HG02870 (cell line): Measurements from ENCODE around the gene GGN.
"Not testable (repeated sequence)": the region's sequence is repeated elsewhere in the genome, so short reads cannot be mapped to it uniquely, and the experiment has no call there.

ENCODE experiments used
- ATAC-seq: cut with Tn5 transposase; IDR thresholded peaks from one replicate; pipeline ENCODE4 v1.9.1; 2021; ENCODE audit warnings: mild to moderate bottlenecking, moderate library complexity; ENCODE audit not compliant: unreplicated experiment

The GGN gene

DNA sequence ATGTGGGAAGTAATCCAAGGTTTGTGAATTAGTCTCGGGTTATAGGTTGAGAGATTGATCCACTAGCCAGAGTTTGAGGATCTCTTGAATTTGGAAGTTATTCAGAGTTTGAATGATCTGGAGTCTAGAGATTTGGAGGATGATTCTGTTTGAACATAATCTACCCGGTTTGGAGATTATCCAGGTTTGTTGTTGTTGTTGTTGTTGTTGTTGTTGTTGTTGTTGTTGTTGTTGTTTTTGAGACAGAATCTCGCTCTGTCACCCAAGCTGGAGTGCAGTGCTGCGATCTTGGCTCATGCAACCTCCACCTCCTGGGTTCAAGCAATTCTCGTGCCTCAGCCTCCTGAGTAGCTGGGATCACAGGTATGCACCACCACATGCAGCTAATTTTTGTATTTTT, 24.1 kb upstream of the GGN start:
- ATAC-seq = not testable (repeated sequence)

DNA sequence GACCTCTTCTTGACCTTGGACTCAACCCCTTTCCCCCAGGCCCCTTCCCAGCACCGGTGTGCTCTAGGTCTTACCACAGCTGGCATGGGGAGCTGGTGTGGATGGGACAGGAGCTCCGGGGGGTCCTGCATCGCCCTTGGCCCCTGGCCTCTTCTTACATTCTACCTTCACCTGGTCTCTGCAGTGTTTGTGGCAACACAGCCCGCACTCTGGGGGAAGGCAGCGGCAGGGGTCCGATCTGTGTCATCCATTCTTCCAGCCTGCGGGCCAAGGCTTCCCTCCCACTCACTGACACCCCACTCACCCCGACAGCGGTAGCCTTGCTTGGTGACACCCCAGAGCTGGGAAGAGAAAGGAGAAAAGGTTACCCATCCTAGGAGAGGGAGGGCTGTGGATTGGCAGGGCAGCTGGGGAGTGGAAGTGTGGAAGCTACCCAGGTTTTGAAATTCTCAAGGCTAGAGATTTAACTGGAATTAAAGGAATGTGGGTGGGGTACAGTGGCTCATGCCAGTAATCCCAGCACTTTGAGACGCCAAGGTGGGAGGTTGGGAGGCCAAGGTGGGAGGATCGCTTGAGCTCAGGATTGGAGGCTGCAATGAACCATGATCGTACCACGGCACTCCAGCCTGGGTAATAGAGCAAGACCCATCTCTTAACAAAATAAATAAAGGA, 23.3 kb upstream of the GGN start:
- no peak for ATAC-seq

DNA sequence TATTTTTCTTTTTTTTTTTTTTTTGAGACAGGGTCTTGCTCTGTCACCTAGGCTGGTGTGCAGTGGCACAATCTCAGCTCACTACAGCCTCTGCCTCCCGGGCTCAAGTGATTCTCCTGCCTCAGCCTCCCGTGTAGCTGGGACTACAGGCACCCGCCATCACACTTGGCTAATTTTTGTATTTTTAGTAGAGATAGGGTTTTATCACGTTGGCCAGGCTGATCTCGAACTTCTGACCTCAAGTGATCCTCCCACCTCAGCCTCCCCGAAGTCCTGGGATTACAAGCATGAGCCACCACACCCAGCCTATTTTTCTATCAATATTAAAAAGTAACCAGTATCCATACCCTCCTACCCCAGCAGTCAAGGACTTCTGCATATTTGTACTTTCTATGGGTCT, 22.6 kb upstream of the GGN start:
- ATAC-seq = not testable (repeated sequence)

DNA sequence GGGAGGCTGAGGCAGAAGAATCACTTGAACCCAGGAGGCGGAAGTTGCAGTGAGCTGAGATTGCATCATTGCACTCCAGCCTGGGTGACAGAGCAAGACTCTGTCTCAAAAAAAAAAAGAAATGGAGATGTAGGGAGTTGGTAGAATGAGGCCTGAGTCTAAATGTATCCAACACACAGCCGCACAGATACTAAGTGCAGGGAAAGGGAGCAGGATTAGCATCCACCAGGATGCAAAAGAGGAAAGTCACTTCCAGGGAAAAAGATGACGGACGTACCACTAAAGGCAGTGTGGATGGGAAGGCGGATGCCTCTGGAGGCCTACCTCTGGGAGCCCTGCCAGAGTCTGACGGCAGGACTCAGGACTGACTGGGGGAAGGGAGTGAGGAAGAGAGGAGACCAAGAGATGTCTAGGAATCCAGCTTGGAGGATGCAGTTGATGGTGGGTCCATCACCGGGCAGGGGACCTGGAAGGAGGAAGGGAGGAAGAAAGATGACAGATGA, 21.8 kb upstream of the GGN start:
- no peak for ATAC-seq

DNA sequence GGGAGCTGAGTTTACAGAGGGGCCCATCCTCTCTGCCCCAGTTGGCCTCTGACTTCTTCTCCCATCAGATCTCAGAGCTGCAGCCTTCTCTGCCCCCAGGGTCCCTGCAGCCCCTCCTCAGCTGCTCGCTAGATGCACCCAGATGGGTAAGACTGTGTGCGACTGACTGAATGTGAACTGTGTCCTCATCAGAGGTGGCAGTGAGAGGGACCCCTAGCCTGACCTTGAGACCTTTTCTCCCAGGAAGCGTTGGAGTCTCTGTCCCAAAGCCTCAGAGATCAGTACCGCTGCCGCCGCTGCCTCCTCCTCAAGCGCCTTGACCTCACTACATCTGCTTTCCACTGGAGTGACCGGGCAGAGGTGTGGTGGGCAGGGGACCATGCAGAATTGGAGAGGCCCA, 17.4 kb upstream of the GGN start:
- no peak for ATAC-seq

DNA sequence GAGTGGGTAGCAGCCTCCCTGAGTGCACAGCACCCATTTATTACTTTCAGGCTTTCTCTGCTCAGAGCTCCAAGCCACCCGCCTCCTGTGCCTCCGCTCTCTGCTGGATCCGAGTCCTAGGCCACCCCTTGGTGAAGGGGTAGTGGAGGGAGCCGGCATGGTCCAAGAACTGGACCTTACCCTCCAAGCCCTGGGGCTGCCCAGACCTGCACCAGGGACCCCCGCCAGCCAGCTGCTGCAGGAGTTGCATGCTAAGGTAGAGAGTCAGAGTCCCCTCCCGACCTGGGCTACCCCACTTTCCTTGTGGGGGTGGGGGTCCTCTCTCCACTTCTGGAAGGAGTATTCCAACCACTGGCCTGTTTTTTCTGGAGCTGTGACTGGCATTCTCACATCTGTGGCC, 17.0 kb upstream of the GGN start:
- no peak for ATAC-seq

DNA sequence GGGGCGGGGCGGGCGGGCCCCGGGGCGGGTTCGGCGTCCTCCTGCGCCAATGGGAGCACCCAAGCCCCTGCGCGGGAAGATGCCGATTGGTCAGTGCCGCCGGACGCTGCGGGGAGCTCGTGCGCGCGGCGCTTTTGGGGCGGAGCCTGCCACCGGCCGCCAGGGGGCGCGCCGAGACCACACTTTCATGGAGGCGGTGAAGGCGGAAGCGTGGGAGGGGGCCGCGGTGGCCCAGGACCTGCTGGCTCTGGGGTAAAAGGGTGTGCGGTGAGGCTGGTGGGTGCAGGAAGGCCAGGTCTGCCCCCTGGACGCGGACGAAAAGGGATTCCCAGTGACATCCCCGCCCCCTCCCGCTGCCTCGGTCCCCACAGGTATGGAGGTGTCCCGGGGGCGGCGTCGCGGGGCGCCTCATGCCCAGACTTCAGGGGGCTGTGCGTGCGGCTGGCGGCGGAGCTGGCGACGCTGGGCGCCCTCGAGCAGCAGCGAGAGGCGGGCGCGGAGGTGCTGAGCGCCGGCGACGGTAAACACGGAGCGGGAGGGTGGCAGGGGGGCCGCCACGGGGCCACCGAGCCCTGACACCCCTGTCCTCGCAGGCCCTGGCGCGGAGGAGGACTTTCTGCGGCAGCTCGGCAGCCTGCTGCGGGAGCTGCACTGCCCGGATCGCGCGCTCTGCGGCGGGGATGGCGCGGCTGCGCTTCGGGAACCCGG, 15.3 kb upstream of the GGN start, which contains the start of gene FAM98C:
Gene FAM98C (plus strand): TSS at position 127 of the 708 bp plus-strand sequence. CDS start 61 bp downstream, at position 188.
- ATAC-seq = peak; percentile 86

DNA sequence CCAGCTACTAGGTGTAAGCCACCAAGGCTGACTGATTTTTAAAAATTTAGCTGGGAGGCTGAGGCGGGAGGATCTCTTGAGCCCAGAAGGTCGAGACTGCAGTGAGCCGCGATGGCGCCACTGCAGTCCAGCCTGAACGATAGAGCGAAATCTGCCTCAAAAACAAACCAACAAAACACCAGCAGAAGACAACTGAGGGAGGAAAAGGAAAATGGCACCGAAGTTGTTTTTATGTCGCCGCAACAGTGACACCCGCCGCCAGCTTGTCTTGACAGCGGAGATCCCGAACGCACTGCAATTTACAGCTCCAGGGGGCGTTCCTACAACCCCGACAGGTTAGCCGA, 14.8 kb upstream of the GGN start:
- no peak for ATAC-seq

DNA sequence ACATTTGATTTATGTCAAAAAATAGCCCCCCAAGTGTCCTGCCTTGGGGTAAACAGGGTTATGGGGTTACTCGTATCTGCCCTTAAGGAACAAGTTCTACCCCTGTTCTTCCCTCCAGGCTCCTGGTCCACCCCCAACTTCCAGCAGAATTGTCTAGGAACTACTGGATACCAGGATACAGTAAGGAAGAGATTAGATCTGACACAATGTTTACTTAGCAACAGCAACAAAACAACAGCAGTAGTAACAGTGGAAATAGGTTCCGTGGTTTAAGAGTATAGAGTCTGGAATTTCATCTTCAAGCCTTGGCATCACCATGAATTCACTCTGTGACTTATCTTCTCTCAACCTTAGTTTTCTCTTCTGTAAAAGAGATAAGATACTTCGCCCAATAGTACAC, 13.3 kb upstream of the GGN start:
- ATAC-seq = no peak

DNA sequence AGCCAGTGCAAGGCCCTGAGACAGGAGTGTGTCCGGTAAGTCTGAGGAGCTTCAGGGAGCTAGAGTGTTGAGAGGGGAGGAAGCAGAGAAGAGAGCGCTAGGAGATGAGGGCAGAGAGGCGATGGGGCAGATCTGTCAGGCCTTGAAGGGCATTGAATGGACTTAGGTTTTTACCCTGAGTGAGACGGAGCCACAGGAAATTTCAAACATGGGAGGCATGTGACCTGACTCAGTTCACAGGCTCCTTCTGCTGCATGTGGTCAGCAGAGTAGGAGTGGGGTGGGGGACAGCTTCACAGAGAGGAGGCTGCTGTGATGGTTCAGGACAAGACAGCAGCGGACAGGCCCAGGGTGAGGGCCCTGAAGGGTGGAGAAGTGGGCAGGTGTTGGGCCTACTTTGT, 12.5 kb upstream of the GGN start:
- no peak for ATAC-seq

DNA sequence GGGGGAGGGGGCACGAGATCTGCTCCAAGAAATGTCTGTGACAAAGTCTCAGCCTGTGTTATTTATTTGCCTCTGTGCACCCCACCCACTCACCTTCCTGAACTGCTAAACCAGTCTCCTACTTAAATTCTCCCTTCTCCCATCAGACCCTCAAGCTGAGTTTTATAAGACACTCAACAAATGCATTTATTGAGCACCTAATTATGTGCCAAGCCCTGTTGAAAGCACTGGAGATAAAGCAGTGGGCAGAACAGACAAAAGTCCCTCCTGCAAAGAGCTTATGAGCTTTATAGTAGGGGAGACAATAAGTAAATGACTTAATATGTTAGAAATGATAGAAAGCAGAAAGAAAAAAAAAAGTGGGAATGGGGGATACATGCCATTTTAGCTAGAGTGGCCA, 11.7 kb upstream of the GGN start:
- ATAC-seq = no peak

DNA sequence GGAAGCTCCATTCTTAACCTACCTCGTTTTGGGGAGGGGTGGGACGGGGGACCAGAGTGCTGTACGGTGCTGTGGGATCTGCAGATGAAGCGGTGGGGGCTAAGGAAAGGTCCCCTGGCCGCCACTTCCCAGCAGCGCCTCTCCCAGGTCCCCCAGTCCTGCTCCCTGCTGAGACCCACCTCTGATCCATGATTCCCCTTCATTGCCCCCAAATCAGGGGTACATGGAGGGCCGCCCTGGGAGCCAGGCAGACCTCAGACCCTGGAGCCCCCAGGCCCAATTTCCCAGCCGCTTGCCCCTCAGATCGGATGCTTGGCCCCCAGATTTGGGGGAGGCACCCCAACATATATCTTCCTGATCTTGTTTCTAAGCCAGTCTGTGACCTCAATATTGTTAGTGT, 11.2 kb upstream of the GGN start:
- ATAC-seq = no peak

DNA sequence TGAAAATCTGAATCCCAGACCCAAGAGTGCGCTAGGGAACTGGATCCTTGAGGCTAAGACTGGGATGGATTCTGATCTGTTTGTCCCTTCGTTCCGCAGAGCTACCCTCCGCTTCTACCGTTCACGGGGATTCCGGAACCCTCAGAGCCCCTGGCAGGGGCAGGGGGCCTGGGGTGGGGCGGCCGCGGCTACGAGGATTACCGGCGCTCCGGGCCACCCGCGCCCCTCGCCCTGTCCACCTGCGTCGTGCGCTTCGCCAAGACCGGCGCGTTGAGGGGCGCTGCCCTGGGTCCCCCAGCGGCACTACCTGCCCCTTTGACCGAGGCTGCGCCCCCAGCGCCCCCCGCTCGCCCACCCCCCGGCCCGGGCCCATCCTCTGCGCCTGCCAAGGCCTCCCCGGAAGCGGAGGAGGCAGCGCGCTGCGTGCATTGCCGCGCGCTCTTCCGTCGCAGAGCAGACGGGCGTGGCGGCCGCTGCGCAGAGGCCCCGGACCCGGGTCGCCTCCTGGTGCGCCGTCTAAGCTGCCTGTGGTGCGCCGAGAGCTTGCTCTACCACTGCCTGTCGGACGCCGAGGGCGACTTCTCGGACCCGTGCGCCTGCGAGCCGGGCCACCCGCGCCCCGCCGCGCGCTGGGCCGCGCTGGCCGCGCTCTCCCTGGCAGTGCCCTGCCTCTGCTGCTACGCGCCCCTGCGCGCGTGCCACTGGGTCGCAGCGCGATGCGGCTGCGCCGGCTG, 7.7 kb upstream of the GGN start:
- ATAC-seq = no peak

DNA sequence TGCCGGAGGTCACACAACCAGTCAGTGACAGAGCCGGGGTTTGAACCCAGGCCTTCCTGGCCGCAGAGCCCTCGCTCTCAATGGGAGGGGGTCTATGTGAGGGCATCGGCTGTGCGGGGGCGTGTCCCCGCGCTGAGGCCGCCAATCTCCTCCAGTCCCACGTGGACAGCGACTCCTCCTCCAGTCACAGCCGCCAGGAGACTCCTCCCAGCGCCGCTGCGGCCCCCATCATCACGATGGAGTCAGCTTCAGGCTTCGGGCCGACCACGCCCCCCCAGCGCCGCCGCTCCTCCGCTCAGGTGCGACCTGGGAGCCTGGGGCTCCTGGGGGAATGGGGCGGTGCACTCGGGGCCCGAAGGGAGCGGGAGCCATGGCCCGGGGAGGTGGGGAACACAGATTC, 6.7 kb upstream of the GGN start:
- ATAC-seq = no peak

DNA sequence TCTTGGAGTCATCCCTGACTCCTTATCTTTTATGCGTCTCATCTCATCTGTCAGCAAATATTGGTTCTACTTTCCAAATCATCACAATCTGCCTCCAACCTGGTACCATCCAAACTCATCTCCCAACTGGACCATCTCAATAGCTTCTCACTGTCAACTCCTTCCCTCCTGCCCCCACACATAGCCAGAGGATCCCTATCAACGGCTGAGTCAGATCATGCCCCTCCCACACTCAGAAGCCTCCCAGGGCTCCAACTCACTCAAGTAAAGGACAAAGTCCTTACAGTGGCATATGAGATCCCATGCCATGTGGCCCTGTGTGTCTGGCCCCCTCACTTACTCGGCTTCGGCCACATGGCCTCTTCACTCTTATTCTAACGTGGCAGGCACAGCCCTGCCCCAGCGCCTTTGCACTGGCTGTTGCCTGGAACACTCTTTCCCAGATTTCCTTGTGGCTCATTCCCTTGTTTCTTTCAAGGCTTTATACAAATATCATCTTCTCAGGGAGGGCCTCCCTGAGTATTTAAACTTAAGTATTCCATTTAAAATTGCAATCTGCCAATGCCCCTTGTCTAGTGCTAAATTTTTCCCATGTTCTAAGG, 5.0 kb upstream of the GGN start:
- no peak for ATAC-seq

DNA sequence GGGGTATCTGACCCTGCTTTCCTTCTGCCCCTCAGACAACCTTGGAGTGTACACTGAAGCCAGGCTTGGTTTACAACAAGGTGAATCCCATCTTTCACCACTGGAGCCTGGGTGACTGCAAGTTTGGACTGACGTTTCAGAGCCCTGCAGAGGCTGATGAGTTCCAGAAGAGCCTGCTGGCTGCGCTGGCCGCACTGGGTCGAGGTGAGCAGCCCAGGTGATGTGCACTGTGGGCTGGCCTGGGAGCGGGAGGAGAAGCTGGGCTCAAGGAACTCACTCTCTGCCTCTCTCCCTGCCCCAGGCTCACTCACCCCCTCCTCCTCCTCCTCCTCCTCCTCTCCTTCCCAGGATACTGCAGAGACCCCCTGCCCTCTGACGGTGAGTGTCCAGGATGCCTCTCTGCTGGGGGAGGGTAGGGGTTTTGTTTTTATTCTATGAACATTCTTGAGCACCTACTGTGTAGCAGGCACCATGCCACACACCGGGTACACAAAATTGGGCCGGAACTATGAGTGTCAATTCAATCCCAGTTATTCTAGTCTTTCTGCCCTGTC, 4.2 kb upstream of the GGN start:
- ATAC-seq = no peak

DNA sequence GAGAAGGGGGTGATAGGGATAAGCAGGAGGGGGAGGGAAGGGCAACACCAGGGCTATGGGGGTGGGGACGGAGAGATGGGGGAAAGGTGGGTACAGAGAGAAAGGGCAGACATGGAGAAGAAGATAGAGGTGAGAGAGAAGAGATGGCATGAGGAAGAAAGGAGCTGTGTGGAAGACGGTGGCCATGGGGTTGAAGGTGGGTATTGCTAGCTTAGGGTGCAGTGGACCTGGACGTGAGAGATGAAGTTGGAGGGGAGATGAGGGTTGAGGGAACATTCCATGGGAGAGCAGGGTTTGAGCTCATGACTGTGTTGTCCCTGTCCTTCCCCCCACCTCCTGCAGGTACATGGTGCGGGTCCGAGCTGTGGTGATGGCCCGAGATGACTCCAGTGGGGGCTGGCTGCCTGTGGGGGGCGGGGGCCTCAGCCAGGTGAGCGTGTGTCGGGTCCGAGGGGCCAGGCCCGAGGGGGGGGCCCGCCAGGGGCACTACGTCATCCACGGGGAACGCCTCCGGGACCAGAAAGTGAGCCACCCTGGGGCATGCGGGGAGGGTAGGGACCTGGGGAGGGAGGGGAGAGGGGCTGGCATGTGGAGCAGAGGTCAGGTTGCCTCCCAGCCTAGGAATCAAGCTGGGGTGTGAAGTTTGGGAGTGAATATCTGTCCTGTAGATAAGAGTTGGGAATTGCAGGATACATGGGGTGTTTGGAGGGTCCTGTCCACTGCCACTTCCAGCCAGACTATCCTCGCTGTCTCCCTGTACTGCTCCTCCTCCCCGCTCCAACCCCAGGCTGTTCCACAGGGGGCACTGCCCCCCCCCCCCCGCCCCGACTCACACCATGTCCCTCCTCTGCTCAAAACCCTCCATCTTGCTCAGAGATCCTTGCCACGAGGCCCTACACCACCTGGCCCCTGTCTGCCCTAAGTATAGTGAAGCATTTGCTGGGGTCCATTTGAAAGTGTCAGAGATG, 2.4 kb upstream of the GGN start:
- ATAC-seq = no peak

DNA sequence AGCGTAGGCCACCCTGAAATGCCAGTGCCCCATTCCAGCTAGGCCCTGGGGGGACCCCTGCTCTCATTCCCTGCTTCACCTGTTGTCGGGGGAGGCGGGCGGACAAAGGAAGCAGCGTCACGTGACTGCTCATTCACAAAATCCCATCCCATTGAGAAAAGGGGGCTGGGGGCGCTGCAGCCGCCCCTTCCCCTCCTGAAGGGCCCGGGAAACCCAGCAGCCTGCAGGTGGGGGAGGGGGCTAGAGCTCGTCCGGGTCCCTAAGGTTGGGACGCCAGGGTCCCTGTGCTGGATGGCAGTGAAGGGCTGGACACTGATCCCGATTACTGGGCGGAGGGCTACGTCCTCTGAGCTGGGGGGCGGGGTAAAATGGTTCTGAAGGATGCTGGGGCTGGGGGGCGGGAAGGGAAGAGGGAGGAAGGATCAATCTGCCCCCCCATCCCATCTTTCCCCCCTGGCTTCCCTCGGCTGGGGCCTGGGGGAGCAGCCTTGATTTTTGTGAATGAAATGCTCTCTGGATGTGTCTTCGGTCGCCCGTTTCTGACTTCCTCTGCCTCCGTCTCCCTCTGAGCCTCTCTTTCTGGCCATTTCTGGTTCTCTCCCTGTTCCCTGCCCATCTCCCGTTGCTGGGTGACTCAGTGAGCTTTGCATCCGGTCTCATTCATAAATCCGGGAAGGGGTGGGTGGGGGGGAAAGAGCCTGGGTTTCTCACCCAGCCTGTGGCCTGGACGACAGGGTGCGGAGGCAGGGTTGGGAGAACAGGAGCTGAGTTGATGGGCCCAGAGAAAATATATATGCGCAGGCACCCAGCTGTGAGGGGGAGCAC, 1.5 kb upstream of the GGN start:
- ATAC-seq = no peak
